Measurements from ENCODE around the gene SEMA6D.

The SEMA6D gene

GRCh38 chr15:47814620-47815019, 97.3 kb downstream of the SEMA6D start:
- H3K4me1 ChIP-seq (ENCODE audit: control insufficient read depth, low read length), result peaks cover 55% of the 10 kb centered on the region
- H3K27ac ChIP-seq (ENCODE audit: low read depth, low read length), result peak overlapping the region; percentile 88
- no peaks in the 10 kb centered on the region for H3K36me3 ChIP-seq (ENCODE audit: control insufficient read depth, low read length)
- no peaks in the 10 kb centered on the region for H3K79me2 ChIP-seq (ENCODE audit: control insufficient read depth, low read length)
- H3K4me2 ChIP-seq (ENCODE audit: low read length), result peak overlapping the region; percentile 72
- peak overlapping the region; percentile 32 for H3K4me3 ChIP-seq (ENCODE audit: low read length)
- TF ChIP-seq CTCF (IDR thresholded peaks at IDR 0.05; ENCODE audit: low read depth, low read length, poor library complexity, severe bottlenecking) (no peak), EZH2phosphoT487 (IDR thresholded peaks at IDR 0.05; ENCODE audit: borderline replicate concordance, low read length) (no peak)
- H3K9me2 ChIP-seq (replicated peaks; ENCODE audit: control insufficient read depth, low read length), result no peaks in the 10 kb centered on the region
- no peaks in the 10 kb centered on the region for H3K27me3 ChIP-seq (ENCODE audit: control insufficient read depth, low read length)
- no peaks in the 10 kb centered on the region for H3K9me3 ChIP-seq (ENCODE audit: control insufficient read depth, insufficient read depth, low read length)
- H4K20me1 ChIP-seq (ENCODE audit: control insufficient read depth, insufficient read depth, low read depth, low read length), result no peaks in the 10 kb centered on the region
- peaks cover 9% of the 10 kb centered on the region for H3F3A ChIP-seq (ENCODE audit: control insufficient read depth, insufficient read depth)

- peaks cover 39% of the 10 kb centered on the region for H3K4me1 ChIP-seq (ENCODE audit: control insufficient read depth, low read length)
- no peaks in the 10 kb centered on the region for H3K79me2 ChIP-seq (ENCODE audit: control insufficient read depth, low read length)
- H3K27me3 ChIP-seq (ENCODE audit: control insufficient read depth, low read length), result no peaks in the 10 kb centered on the region
- H3K4me2 ChIP-seq (ENCODE audit: low read length), result no peak overlapping the region
- H3K4me3 ChIP-seq (ENCODE audit: low read length), result no peak overlapping the region
- no peaks in the 10 kb centered on the region for H3K9me3 ChIP-seq (ENCODE audit: control insufficient read depth, insufficient read depth, low read length)
- H3K27ac ChIP-seq (ENCODE audit: low read depth, low read length), result no peak overlapping the region
- H3K9me2 ChIP-seq (replicated peaks; ENCODE audit: control insufficient read depth, low read length), result no peaks in the 10 kb centered on the region
- no peaks in the 10 kb centered on the region for H4K20me1 ChIP-seq (ENCODE audit: control insufficient read depth, insufficient read depth, low read depth, low read length)
- peaks cover 5% of the 10 kb centered on the region for H3F3A ChIP-seq (ENCODE audit: control insufficient read depth, insufficient read depth)
- no peaks in the 10 kb centered on the region for H3K36me3 ChIP-seq (ENCODE audit: control insufficient read depth, low read length)
- TF ChIP-seq EZH2phosphoT487 (IDR thresholded peaks at IDR 0.05; ENCODE audit: borderline replicate concordance, low read length) (no peak), CTCF (IDR thresholded peaks at IDR 0.05; ENCODE audit: low read depth, low read length, poor library complexity, severe bottlenecking) (no peak)
These were observed 100.8 kb downstream of the SEMA6D start for GRCh38 chr15:47817969-47818548.

DNA sequence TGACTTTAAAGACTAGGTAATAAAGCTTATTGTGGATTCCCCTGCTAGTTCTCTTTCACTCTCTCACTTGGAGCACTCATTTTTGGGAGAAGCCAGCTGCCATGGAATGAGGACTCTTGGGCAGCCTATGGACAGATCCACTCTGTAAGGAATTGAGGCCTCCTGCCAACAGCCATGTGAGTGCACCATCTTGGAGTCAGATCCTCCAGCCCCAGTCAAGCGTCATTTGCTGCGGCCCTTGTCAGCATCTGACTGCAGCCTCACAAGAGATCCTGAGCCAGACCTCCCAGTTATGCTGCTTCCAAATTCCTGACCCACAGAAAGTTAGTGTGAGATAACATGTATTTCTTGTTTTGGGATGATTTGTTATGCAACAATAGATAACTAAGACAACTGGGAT, 101.9 kb downstream of the SEMA6D start:
- Histone ChIP-seq H3K9me2 (replicated peaks; ENCODE audit: control insufficient read depth, low read length) (no peaks in the 10 kb centered on the region), H3K36me3 (ENCODE audit: control insufficient read depth, low read length) (no peaks in the 10 kb centered on the region), H3K4me3 (ENCODE audit: low read length) (no peak overlapping the region), H3K9me3 (ENCODE audit: control insufficient read depth, insufficient read depth, low read length) (no peaks in the 10 kb centered on the region), H3K27me3 (ENCODE audit: control insufficient read depth, low read length) (no peaks in the 10 kb centered on the region), H3K79me2 (ENCODE audit: control insufficient read depth, low read length) (no peaks in the 10 kb centered on the region), H4K20me1 (ENCODE audit: control insufficient read depth, insufficient read depth, low read depth, low read length) (no peaks in the 10 kb centered on the region), H3K4me1 (ENCODE audit: control insufficient read depth, low read length) (peaks cover 39% of the 10 kb centered on the region), H3K27ac (ENCODE audit: low read depth, low read length) (no peak overlapping the region), H3F3A (ENCODE audit: control insufficient read depth, insufficient read depth) (peaks cover under 1% of the 10 kb centered on the region; the same call in 1 of the 2 replicates), H3K4me2 (ENCODE audit: low read length) (no peak overlapping the region)
- no peak for TF ChIP-seq CTCF (IDR thresholded peaks at IDR 0.05; ENCODE audit: low read depth, low read length, poor library complexity, severe bottlenecking)
- no peak for TF ChIP-seq EZH2phosphoT487 (IDR thresholded peaks at IDR 0.05; ENCODE audit: borderline replicate concordance, low read length)
